NCI-H2029 (cell line): ENCODE data around the gene WDR43.

Experiments used
- DNase-seq: peaks from one replicate; lab custom pipeline; 2025; lab: John Stamatoyannopoulos, UW

Gene WDR43

DNA sequence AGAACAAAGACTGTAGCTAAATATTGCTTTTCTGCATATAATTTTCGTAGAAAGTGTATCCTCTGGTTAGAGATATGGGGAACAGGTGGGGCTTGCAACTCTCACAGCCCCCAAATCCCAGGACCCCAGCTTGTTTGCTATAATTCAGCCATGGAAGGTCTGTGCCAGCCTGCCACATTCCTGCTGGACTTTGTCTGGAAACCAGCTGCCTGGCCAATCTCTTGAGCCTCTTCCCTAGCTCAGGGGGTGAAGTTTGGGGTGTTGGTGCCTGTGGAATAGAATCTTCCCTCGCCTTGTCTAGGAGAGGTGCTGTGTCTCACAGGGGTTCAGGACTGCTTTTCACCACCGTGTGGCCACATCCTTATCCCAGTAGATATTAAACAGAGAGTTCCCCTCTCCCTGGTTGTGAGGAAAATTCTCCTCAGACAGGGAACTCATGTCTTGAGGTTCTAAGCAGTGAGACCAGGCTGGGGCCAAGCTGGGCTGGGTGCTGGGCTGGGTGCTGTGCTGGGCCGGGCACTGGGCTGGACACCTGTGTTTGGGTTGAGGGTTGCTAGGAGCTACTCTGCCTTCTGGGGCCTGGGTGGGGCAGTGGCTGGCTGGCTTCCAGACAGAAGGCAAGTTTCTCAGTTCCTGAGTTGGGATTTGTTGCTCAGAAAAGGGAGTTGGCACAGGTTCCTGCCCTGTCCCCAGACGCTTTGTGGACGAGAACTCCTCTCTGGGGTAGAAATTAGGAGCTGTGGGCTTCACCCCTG lies 98.9 kb downstream of the WDR43 start:
- no peak for DNase-seq

GRCh38 chr2:28994074-28994473 lies 99.6 kb downstream of the WDR43 start:
- DNase-seq = no peak

- DNase-seq = no peak
Observed at GRCh38 chr2:28994679-28995078, 100.2 kb downstream of the WDR43 start.

GRCh38 chr2:28995765-28996750 lies 101.6 kb downstream of the WDR43 start:
- no peak for DNase-seq

- no peak for DNase-seq
Observed at GRCh38 chr2:28997237-28997846, 102.9 kb downstream of the WDR43 start.
